Measurements from ENCODE around the gene AK6. TPM values are rescaled to one million over a fixed set of nuclear protein-coding genes. Genes with fewer than 3 reads are reported as not detected.

AK6 gene
- 23.8 and 32.8 TPM in 2 replicates for total RNA-seq

DNA sequence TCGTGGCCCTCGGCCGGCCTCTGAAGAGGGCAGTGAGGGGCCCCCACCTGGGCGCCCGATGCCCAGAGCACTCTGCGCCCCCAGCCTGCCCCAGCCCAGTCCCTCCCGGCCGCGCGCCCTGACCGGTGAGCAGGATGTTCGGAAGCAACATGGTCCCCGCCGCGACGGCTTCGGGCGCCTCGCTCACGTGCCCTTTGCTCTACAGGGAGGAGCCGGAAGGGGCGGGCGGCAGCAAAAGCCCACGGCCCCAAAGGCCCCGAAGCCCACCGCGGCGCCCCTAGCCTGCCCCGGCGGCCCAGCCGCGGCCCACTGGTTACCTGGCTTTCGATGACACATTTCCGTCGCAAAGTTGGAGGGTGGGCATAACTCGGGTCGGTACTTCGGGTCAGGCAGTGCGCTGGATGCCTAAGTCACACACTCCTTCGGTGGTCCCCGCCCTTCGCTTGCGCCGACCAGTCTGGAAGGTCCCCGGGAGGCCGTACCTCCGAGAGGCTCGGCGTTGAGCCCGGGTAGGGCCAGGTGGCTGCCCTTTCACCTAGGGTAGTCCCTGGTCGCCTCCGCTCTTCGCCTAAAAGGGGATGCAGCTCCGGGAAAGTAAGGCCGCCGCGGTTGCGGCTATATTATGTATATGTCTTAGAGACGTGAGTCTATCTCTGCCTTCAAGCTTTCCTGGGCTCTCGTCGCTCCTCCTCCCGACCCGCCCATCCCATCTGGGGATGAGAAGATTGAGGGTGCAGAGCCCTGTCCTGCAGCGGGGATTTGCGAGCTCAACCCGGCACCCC, at the start of gene AK6, which contains the start of the genes RAD17 and TAF9:
TSS of gene AK6 (minus strand) at position 181 of the 782 bp plus-strand sequence. CDS start at position 151, 30 bp downstream.
TSS of gene RAD17 (plus strand) at position 479 of the 782 bp plus-strand sequence. CDS start 2,391 bp downstream, outside the sequence.
TSS of gene TAF9 (minus strand) at position 181 of the 782 bp plus-strand sequence. CDS start 3,783 bp downstream, outside the sequence.
- peak; percentile 93 for DNase-seq (ENCODE audit: low read depth)
- peak within 1 kb of the TSS; percentile 90 for H3K4me3 ChIP-seq (ENCODE audit: low read depth, low read length)
- TF ChIP-seq, protein P1, sequence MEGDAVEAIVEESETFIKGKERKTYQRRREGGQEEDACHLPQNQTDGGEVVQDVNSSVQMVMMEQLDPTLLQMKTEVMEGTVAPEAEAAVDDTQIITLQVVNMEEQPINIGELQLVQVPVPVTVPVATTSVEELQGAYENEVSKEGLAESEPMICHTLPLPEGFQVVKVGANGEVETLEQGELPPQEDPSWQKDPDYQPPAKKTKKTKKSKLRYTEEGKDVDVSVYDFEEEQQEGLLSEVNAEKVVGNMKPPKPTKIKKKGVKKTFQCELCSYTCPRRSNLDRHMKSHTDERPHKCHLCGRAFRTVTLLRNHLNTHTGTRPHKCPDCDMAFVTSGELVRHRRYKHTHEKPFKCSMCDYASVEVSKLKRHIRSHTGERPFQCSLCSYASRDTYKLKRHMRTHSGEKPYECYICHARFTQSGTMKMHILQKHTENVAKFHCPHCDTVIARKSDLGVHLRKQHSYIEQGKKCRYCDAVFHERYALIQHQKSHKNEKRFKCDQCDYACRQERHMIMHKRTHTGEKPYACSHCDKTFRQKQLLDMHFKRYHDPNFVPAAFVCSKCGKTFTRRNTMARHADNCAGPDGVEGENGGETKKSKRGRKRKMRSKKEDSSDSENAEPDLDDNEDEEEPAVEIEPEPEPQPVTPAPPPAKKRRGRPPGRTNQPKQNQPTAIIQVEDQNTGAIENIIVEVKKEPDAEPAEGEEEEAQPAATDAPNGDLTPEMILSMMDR (IDR thresholded peaks at IDR 0.05; ENCODE audit: insufficient read depth, low read depth, low read length): no peak

DNA sequence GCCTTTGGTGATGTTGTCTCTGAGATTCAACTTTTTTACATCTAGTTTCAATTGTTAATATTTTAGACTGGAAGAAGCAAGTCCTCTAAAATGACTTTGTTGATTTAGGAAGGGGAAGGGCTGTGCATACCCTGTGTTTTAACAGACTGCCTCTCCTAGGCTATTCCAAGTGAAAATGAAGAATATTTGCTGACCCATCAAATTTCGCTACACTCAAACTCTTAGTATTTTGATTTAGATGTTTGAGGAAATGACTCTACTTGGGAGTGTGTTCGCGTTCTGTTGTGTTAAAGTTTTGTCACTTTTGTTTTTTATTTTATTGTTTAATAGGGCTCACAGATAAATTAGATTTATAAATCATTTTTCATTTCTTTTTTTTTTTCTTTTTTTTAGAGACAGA, 49.2 kb upstream of the AK6 start:
- H3K4me3 ChIP-seq (ENCODE audit: low read depth, low read length): no peak overlapping the region
- TF ChIP-seq, protein P1 (IDR thresholded peaks at IDR 0.05; ENCODE audit: insufficient read depth, low read depth, low read length): no peak
- no peak for DNase-seq (ENCODE audit: low read depth)

DNA sequence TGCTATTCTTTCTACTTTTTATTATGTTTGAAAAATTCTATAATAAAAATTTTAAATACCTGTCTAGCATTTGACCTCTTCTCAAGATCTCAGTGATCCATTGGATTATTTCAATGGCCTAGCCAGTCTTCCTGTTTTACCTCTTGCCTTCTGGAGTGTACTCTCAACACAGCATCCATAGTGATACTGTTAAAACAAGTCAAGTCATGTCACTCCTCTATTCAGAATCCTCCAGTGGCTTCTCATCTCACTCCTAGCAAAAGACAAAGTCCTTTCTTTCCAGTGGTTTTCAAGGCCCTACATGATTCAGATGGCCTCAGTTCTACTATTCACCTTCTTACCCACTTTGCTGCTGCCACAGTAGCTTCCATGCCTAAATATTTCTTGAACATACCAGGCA, 47.4 kb upstream of the AK6 start:
- no peak overlapping the region for H3K4me3 ChIP-seq (ENCODE audit: low read depth, low read length)
- no peak for DNase-seq (ENCODE audit: low read depth)
- TF ChIP-seq, protein P1 (IDR thresholded peaks at IDR 0.05; ENCODE audit: insufficient read depth, low read depth, low read length): no peak

DNA sequence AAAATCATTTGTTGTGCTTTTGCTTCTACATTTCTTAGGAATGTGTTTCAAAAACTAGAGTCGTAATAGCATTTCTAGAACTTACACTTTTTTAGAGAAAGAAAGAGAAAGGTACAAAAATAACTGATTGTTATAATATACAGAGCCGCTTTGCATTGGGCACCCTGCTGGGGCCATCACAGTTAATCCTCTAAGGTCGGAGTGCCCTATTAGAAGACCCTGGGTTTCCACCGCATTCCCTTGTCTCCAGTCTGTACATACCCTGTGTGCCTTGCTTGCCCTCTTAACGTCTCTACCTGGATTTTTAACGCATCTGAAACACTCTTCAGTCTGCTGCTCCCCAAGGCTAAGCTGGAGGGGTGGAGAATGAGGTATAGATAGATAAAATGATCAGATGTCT, 46.9 kb upstream of the AK6 start:
- DNase-seq (ENCODE audit: low read depth): no peak
- H3K4me3 ChIP-seq (ENCODE audit: low read depth, low read length): no peak overlapping the region
- TF ChIP-seq, protein P1 (IDR thresholded peaks at IDR 0.05; ENCODE audit: insufficient read depth, low read depth, low read length): no peak

DNA sequence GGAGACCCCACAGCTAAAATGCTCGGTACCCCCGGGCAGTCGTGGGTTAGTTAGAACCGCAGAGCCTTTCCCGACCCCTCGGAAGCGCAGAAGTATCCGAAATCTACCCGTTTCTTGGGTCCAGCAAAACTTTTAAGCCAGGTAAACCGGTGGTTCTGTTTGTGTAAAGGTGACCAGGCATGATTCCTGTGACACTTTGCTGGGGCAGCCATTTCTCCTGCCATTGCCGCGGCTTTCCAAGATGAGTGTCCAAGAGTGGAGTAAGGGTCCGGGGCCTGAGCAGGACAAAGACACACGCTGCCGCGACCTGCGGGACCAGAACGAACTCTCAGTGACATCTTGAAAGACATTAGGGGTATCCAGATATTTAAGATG, 46.3 kb upstream of the AK6 start:
- TF ChIP-seq, protein P1 (IDR thresholded peaks at IDR 0.05; ENCODE audit: insufficient read depth, low read depth, low read length): no peak
- no peak for DNase-seq (ENCODE audit: low read depth)
- peak overlapping the region; percentile 60 for H3K4me3 ChIP-seq (ENCODE audit: low read depth, low read length)

DNA sequence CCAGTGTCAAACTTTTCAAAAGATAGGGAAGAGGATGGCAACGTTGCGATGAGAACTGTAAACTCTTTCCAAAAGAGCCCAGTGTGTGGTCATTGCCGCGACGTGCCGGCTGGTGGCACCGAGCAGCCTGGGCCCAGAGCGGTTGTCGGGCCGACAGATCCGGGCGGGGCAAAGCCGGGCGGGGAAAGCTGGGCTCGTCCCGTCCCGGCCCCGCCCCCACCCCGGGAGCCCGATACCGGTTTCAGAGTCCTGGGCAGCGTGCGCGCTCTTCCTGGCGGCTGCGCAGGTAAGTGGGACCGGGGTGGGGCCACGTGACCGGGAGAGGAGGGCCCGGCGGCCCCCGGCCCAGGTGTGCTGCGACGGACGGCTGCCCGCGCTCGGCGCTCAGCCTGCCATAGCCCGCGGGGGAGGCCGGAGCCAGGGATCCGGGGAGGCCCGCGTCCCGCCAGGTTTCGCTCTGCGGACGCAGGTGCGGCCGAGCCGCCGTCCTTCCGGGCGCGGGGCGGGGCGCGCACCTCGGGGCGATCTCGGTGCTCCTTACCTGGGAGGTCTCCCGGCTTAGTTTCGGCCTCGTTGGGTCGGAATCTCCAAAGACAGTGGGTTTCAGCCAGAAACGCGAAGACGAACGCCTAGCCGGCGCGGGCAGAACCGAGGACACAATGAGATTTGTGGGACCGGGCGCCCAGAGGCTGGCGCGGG, 45.7 kb upstream of the AK6 start, which contains the start of gene MARVELD2:
TSS of gene MARVELD2 (plus strand) at position 232 of the 699 bp plus-strand sequence. CDS start 4,270 bp downstream, outside the sequence.
- TF ChIP-seq, protein P1 (IDR thresholded peaks at IDR 0.05; ENCODE audit: insufficient read depth, low read depth, low read length): peak; percentile 39

More for the DNA sequence above, 45.7 kb upstream of the AK6 start, which contains the start of gene MARVELD2:
- peak; percentile 33 for DNase-seq (ENCODE audit: low read depth)
- H3K4me3 ChIP-seq (ENCODE audit: low read depth, low read length): peak within 1 kb of the TSS; percentile 60

Measured in fibroblast of villous mesenchyme (primary cell).